ENCODE data around the gene THAP7.

GRCh38 chr22:21018314-21018713, 16.4 kb upstream of the THAP7 start:
- TF ChIP-seq POLR2AphosphoS5 (IDR thresholded peaks at IDR 0.05) (no peak), CTCF (IDR thresholded peaks at IDR 0.05) (no peak)

Measured in esophagus muscularis mucosa (tissue), 3 donors.